A673 (cell line): ENCODE measurements around the gene FNDC7.

Experiments
- CTCF ChIP-seq: fragments of 300-800, 200-600 bp; sonication (generic); conservative IDR thresholded peaks from 2 replicates; pipeline ENCODE4 v1.5.1; 2017; ENCODE audit warnings: low read depth, mild to moderate bottlenecking, antibody characterized with exemption, low read length, moderate library complexity, mixed read lengths
- EZH2 ChIP-seq: fragments of 200-600 bp; sonication (generic); IDR thresholded peaks from 2 replicates; pipeline ENCODE4 v1.6.1; 2017; ENCODE audit warnings: borderline replicate concordance, low read depth, mild to moderate bottlenecking, mixed read lengths, antibody characterized with exemption, low read length; ENCODE audit not compliant: poor library complexity, severe bottlenecking

GRCh38 chr1:108767708-108768107, 55.0 kb downstream of the FNDC7 start:
- TF ChIP-seq CTCF, result no peak
- TF ChIP-seq EZH2, result no peak
